ENCODE results near the gene RHOC. TPM values are rescaled to one million over a fixed set of nuclear protein-coding genes. Genes with fewer than 3 reads are reported as not detected.
"Not testable (repeated sequence)": the region's sequence is repeated elsewhere in the genome, so short reads cannot be mapped to it uniquely, and the experiment has no call there.

RHOC gene
- total RNA-seq: 149 TPM
- polyA plus RNA-seq: 300 TPM

GRCh38 chr1:112706505-112707220 is at the start of gene RHOC:
Gene RHOC, minus strand, starts transcription at chr1:112707127. Its CDS starts 3,328 bp downstream, at chr1:112703799.
- 1% methylated on average over 61 of the region's 61 CpGs for WGBS
- H3K27ac ChIP-seq (ENCODE audit: low read depth): peak within 1 kb of the TSS; percentile 92
- H3K36me3 ChIP-seq (ENCODE audit: insufficient read depth): no peaks in the 10 kb centered on the region
- no peaks in the 10 kb centered on the region for H3K4me1 ChIP-seq (ENCODE audit: insufficient read depth)
- H3K4me3 ChIP-seq (ENCODE audit: low read depth, low read length): peak within 1 kb of the TSS; percentile 92
- DNase-seq (ENCODE audit: extremely low spot score): no peak

- no peaks in the 10 kb centered on the region for H3K36me3 ChIP-seq (ENCODE audit: insufficient read depth)
- 0% methylated on average over 1 of the region's 1 CpG for WGBS
- no peak for DNase-seq (ENCODE audit: extremely low spot score)
- no peak overlapping the region for H3K27ac ChIP-seq (ENCODE audit: low read depth)
- no peak overlapping the region for H3K4me3 ChIP-seq (ENCODE audit: low read depth, low read length)
- H3K4me1 ChIP-seq (ENCODE audit: insufficient read depth): no peaks in the 10 kb centered on the region
These were observed 47.2 kb upstream of the RHOC start for GRCh38 chr1:112754116-112754628.

DNA sequence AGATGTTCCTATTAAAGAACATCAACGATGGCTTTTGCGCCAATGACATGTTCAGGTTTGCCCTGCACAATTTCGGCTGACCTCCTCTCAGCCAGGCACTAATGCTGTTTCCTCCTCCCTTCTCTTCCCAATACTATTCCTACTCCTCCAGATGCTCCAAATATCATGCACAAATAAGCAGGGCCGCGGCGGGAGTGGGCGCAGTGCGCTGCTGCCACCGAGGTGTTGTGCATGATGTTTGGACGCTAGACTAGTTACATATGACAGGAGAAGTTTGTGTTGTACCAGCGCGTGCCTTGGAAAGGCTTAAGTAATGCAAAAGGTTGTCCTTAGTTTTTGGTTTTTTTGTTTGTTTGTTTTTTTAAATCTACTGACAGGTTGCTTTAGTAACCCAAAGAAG is 41.5 kb upstream of the RHOC start:
- no peak overlapping the region for H3K4me3 ChIP-seq (ENCODE audit: low read depth, low read length)
- no peaks in the 10 kb centered on the region for H3K4me1 ChIP-seq (ENCODE audit: insufficient read depth)
- DNase-seq (ENCODE audit: extremely low spot score): no peak
- WGBS: 92% methylated on average over 12 of the region's 12 CpGs
- H3K36me3 ChIP-seq (ENCODE audit: insufficient read depth): no peaks in the 10 kb centered on the region
- no peak overlapping the region for H3K27ac ChIP-seq (ENCODE audit: low read depth)

- DNase-seq (ENCODE audit: extremely low spot score): no peak
- WGBS: 2% methylated on average over 58 of the region's 58 CpGs
- Histone ChIP-seq H3K4me3 (ENCODE audit: low read depth, low read length) (peak overlapping the region; percentile 14), H3K36me3 (ENCODE audit: insufficient read depth) (no peaks in the 10 kb centered on the region), H3K4me1 (ENCODE audit: insufficient read depth) (no peaks in the 10 kb centered on the region), H3K27ac (ENCODE audit: low read depth) (no peak overlapping the region)
These were observed 37.2 kb upstream of the RHOC start for GRCh38 chr1:112744009-112744578.

GRCh38 chr1:112743174-112744008 is 36.5 kb upstream of the RHOC start:
- Histone ChIP-seq H3K4me3 (ENCODE audit: low read depth, low read length) (no peak overlapping the region), H3K27ac (ENCODE audit: low read depth) (no peak overlapping the region), H3K36me3 (ENCODE audit: insufficient read depth) (no peaks in the 10 kb centered on the region), H3K4me1 (ENCODE audit: insufficient read depth) (no peaks in the 10 kb centered on the region)
- DNase-seq (ENCODE audit: extremely low spot score): no peak
- WGBS: 19% methylated on average over 54 of the region's 54 CpGs

DNA sequence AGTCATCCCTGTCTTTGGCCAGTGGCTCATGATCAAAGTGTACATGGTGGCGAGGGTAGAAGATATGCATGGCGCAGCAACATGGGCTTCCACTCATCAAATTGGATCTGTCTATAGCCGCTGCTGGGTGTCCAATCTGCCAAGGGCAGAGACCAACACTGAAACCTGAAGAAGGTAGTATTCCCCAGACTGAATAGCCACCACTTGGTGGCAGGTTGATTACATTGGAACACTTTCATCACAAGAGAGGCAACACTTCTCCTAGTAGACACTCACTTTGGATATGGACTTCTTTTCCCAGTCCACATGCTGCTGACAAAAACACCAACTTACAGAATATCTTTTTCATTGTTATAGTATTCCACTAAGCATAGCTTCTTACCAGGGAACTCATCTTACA is 30.6 kb upstream of the RHOC start:
- 95% methylated on average over 3 of the region's 3 CpGs for WGBS

DNA sequence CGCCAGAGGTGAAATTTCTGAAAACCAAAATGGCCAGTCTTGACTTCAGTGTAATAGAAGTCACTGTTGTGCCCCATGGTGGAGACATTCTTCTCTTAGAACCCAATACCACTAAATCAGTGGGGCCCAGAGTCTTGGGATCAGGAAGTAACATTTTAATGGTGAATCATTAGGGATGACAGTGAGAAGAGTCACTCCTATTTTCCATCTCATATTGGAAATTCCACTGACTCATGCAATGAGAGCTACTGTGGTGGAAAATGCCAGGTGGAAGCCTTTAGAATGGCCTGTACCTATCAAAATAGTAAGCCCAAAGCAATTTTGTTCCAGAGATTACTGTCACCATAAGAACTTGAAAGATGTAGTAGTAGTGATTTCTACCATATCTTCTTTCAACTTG is 28.8 kb upstream of the RHOC start:
- WGBS: 97% methylated on average over 1 of the region's 1 CpG
- DNase-seq (ENCODE audit: extremely low spot score): no peak
- Histone ChIP-seq H3K36me3 (ENCODE audit: insufficient read depth) (no peaks in the 10 kb centered on the region), H3K4me3 (ENCODE audit: low read depth, low read length) (no peak overlapping the region), H3K4me1 (ENCODE audit: insufficient read depth) (no peaks in the 10 kb centered on the region), H3K27ac (ENCODE audit: low read depth) (no peak overlapping the region)

More for the DNA sequence above, 30.6 kb upstream of the RHOC start:
- H3K27ac ChIP-seq (ENCODE audit: low read depth): no peak overlapping the region
- DNase-seq (ENCODE audit: extremely low spot score): no peak
- H3K4me1 ChIP-seq (ENCODE audit: insufficient read depth): no peaks in the 10 kb centered on the region
- no peaks in the 10 kb centered on the region for H3K36me3 ChIP-seq (ENCODE audit: insufficient read depth)
- no peak overlapping the region for H3K4me3 ChIP-seq (ENCODE audit: low read depth, low read length)

DNA sequence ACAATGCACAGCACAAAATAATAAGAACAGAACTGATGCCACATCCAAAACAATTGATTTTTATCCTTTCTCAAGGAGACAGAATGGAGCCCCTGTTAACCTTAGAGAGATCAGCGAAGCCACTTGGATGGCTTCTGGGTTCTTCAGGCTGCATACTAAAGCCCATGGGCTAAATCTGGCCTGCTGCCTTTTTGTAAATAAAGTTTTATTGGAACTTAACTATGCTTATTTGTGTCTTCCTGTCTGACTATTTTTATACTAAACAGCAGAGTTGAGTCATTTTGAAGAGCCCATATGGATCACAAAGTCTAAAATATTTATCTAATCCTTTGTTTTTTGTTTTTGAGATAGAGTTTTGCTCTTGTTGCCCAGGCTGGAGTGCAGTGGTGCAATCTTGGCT is 24.5 kb upstream of the RHOC start:
- Histone ChIP-seq H3K27ac (ENCODE audit: low read depth) (no peak overlapping the region), H3K4me1 (ENCODE audit: insufficient read depth) (no peaks in the 10 kb centered on the region), H3K36me3 (ENCODE audit: insufficient read depth) (no peaks in the 10 kb centered on the region), H3K4me3 (ENCODE audit: low read depth, low read length) (no peak overlapping the region)
- WGBS: 93% methylated on average over 1 of the region's 1 CpG
- DNase-seq (ENCODE audit: extremely low spot score): no peak

DNA sequence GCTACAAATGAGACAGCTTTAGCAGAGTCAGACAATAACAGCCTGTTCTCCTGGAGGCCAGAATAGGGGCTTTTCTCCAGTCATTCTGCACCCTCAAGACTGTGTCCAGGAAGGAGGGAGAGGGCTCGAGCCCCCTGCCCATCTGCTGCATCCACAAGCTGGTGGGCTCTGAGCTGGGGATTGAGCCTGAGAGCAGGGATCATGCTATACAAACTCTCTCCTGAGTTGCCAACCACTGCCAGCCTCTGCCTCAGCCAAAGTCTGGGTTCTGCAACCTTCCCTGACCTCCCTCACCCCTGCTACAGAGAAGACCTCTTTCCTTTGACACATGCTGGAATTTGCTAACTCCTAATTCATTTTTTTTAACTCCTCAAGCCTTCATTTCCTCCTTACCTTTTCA is 23.0 kb upstream of the RHOC start:
- H3K27ac ChIP-seq (ENCODE audit: low read depth): no peak overlapping the region
- no peaks in the 10 kb centered on the region for H3K36me3 ChIP-seq (ENCODE audit: insufficient read depth)
- H3K4me1 ChIP-seq (ENCODE audit: insufficient read depth): no peaks in the 10 kb centered on the region
- WGBS: 80% methylated on average over 1 of the region's 1 CpG
- DNase-seq (ENCODE audit: extremely low spot score): no peak
- H3K4me3 ChIP-seq (ENCODE audit: low read depth, low read length): no peak overlapping the region

DNA sequence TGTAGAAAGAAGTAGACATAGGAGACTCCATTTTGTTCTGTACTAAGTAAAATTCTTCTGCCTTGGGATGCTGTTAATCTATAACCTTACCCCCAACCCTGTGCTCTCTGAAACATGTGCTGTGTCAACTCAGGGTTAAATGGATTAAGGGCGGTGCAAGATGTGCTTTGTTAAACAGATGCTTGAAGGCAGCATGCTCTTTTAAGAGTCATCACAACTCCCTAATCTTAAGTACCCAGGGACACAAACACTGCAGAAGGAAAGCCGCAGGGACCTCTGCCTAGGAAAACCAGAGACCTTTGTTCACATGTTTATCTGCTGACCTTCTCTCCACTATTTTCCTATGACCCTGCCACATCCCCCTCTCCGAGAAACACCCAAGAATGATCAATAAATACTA is 22.1 kb upstream of the RHOC start:
- WGBS: 68% methylated on average over 3 of the region's 3 CpGs
- H3K4me1 ChIP-seq (ENCODE audit: insufficient read depth); H3K27ac ChIP-seq (ENCODE audit: low read depth); DNase-seq (ENCODE audit: extremely low spot score); H3K4me3 ChIP-seq (ENCODE audit: low read depth, low read length); H3K36me3 ChIP-seq (ENCODE audit: insufficient read depth): not testable (repeated sequence)

DNA sequence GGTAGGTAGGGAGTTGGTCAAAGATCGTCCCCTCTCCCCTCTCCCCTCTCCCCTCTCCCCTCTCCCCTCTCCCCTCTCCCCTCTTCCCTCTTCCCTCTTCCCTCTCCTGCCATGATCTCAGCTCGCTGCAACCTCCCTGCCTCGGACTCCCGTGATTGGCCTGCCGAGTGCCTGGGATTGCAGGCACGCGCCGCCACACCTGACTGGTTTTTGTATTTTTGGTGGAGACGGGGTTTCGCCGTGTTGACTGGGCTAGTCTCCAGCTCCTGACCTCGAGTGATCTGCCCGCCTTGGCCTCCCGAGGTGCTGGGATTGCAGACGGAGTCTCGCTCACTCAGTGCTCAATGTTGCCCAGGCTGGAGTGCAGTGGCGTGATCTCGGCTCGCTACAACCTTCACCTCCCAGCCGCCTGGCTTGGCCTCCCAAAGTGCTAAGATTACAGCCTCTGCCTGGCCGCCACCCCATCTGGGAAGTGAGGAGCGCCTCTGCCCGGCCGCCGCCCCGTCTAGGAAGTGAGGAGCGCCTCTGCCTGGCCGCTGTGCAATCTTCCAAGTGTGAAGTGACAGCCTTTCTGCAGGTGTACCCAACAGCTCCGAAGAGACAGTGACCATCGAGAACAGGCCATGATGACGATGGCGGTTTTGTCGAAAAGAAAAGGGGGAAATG is 21.5 kb upstream of the RHOC start:
- H3K36me3 ChIP-seq (ENCODE audit: insufficient read depth); H3K4me1 ChIP-seq (ENCODE audit: insufficient read depth); DNase-seq (ENCODE audit: extremely low spot score); H3K4me3 ChIP-seq (ENCODE audit: low read depth, low read length); H3K27ac ChIP-seq (ENCODE audit: low read depth): not testable (repeated sequence)
- 93% methylated on average over 33 of the region's 33 CpGs for WGBS

GRCh38 chr1:112727716-112728115 is 20.8 kb upstream of the RHOC start:
- no peaks in the 10 kb centered on the region for H3K4me1 ChIP-seq (ENCODE audit: insufficient read depth)
- no peak overlapping the region for H3K27ac ChIP-seq (ENCODE audit: low read depth)
- no peak overlapping the region for H3K4me3 ChIP-seq (ENCODE audit: low read depth, low read length)
- H3K36me3 ChIP-seq (ENCODE audit: insufficient read depth): no peaks in the 10 kb centered on the region
- 60% methylated on average over 2 of the region's 2 CpGs for WGBS
- DNase-seq (ENCODE audit: extremely low spot score): no peak

DNA sequence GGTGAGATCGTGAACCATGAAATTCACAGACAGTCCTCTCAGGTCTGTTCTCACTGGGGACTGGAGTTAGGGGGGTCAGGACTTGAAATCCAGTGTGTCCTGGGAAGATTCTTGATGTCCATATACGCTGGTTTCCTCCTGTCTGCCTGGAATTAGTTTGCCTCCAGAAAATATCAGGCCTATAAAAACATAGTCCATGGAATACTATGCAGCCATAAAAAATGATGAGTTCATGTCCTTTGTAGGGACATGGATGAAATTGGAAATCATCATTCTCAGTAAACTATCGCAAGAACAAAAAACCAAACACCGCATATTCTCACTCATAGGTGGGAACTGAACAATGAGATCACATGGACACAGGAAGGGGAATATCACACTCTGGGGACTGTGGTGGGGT is 17.3 kb upstream of the RHOC start:
- 96% methylated on average over 2 of the region's 4 CpGs for WGBS
- H3K4me1 ChIP-seq (ENCODE audit: insufficient read depth); H3K4me3 ChIP-seq (ENCODE audit: low read depth, low read length); DNase-seq (ENCODE audit: extremely low spot score); H3K27ac ChIP-seq (ENCODE audit: low read depth); H3K36me3 ChIP-seq (ENCODE audit: insufficient read depth): not testable (repeated sequence)
